HG02798 (cell line): Measurements from ENCODE around the gene AHCYL1.

ENCODE experiments used
- ATAC-seq: cut with Tn5 transposase; IDR thresholded peaks from one replicate; pipeline ENCODE4 v1.9.1; 2021; ENCODE audit warnings: mild to moderate bottlenecking; ENCODE audit not compliant: unreplicated experiment, poor library complexity

The AHCYL1 gene

GRCh38 chr1:109975718-109976117, 8.8 kb upstream of the AHCYL1 start:
- ATAC-seq = no peak

GRCh38 chr1:109976762-109977161, 7.8 kb upstream of the AHCYL1 start:
- ATAC-seq = no peak

- ATAC-seq = no peak
Measured at GRCh38 chr1:109977225-109977624, 7.3 kb upstream of the AHCYL1 start.

- no peak for ATAC-seq
Measured at GRCh38 chr1:109977657-109978378, 6.7 kb upstream of the AHCYL1 start.

- no peak for ATAC-seq
Measured at GRCh38 chr1:109978761-109979488, 5.6 kb upstream of the AHCYL1 start.

- no peak for ATAC-seq
Measured at GRCh38 chr1:109979489-109980091, 5.0 kb upstream of the AHCYL1 start.

- no peak for ATAC-seq
Measured at GRCh38 chr1:109980324-109981003, 4.1 kb upstream of the AHCYL1 start.

GRCh38 chr1:109981004-109981335, 3.6 kb upstream of the AHCYL1 start:
- ATAC-seq = no peak

GRCh38 chr1:109983380-109984189, 980 bp upstream of the AHCYL1 start:
- no peak for ATAC-seq

- no peak for ATAC-seq
Measured at GRCh38 chr1:109984190-109984455, 442 bp upstream of the AHCYL1 start.

GRCh38 chr1:109985247-109986053, 885 bp downstream of the AHCYL1 start:
- ATAC-seq = no peak

GRCh38 chr1:109986054-109986444, 1.5 kb downstream of the AHCYL1 start:
- no peak for ATAC-seq

GRCh38 chr1:109988349-109988914, 3.9 kb downstream of the AHCYL1 start:
- ATAC-seq = no peak

- ATAC-seq = no peak
Measured at GRCh38 chr1:109989506-109990301, 5.1 kb downstream of the AHCYL1 start.

- ATAC-seq = no peak
Measured at GRCh38 chr1:109990302-109990653, 5.7 kb downstream of the AHCYL1 start.

- ATAC-seq = no peak
Measured at GRCh38 chr1:109991400-109991925, 6.9 kb downstream of the AHCYL1 start.

- no peak for ATAC-seq
Measured at GRCh38 chr1:109993885-109994284, 9.3 kb downstream of the AHCYL1 start.

GRCh38 chr1:109994654-109995053, 10.1 kb downstream of the AHCYL1 start:
- no peak for ATAC-seq
